GM18498 (cell line): Measurements from ENCODE around the gene SELENOF.

Experiments used
- ATAC-seq: cut with Tn5 transposase; IDR thresholded peaks from one replicate; pipeline ENCODE4 v1.9.1; 2021; ENCODE audit warnings: mild to moderate bottlenecking, moderate library complexity; ENCODE audit not compliant: unreplicated experiment

The SELENOF gene

GRCh38 chr1:86913896-86914600 is at the start of gene SELENOF:
Gene SELENOF (minus strand): TSS chr1:86914126. CDS start chr1:86914111, 15 bp downstream.
- ATAC-seq: peak; percentile 85

- no peak for ATAC-seq
Observed at GRCh38 chr1:86960548-86960947, 46.6 kb upstream of the SELENOF start.

GRCh38 chr1:86957221-86957620 is 43.3 kb upstream of the SELENOF start:
- no peak for ATAC-seq

GRCh38 chr1:86956221-86956620 is 42.3 kb upstream of the SELENOF start:
- no peak for ATAC-seq

DNA sequence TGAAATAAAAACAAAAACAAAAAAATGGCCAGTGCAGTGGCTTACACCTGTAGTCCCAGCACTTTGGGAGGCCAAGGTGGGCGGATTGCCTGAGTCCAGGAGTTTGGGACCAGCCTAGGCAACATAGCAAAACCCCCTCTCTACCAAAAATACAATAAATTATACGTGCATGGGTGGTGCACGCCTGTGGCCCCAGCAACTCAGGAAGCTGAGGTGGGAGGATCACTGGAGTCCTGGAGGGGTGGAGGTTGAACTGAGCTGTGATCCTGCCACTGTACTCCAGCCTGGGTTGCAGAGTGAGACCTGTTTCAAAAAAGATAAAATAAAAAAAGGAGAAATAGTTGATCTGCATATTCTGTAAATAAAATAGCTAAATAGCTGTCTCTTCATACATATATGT is 41.8 kb upstream of the SELENOF start:
- ATAC-seq: no peak

GRCh38 chr1:86953167-86953566 is 39.2 kb upstream of the SELENOF start:
- ATAC-seq: no peak

- ATAC-seq: no peak
Observed at GRCh38 chr1:86951430-86951829, 37.5 kb upstream of the SELENOF start.

DNA sequence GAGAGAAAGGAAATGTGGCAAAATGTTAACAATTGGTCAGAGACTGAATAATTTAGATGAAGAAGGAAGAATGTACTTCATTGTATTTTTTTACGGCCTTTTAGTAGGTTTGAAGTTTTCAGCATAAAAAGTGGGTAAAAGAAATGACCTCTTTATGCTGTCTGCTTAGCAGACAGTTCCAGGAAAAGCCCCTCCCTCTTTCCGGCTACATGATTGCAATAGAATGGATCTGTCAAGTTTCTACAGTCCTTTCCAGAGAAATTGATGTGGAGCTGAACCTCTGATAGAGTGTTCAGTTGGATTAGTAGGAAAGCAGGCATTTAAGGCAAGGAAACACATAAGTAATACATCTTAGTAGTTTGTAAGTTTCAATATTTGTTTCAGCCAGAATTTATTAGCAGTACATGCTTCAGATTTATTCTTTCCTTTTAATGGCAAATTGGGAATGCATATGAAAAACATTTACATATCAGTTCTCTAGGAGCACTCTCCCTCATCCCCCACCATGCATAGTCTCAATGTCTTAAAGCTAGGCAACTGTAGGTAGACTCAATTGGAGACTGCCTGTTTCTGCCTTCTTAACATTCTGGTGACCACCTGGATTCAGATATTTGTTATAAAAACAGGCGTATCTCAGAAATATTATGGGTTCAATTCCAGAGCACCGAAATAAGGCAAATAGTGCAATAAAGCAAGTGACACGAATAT is 36.9 kb upstream of the SELENOF start:
- no peak for ATAC-seq

- no peak for ATAC-seq
Observed at GRCh38 chr1:86948212-86948611, 34.3 kb upstream of the SELENOF start.

GRCh38 chr1:86942743-86943142 is 28.8 kb upstream of the SELENOF start:
- no peak for ATAC-seq

GRCh38 chr1:86942042-86942441 is 28.1 kb upstream of the SELENOF start:
- ATAC-seq: no peak

GRCh38 chr1:86940599-86940998 is 26.7 kb upstream of the SELENOF start:
- no peak for ATAC-seq

DNA sequence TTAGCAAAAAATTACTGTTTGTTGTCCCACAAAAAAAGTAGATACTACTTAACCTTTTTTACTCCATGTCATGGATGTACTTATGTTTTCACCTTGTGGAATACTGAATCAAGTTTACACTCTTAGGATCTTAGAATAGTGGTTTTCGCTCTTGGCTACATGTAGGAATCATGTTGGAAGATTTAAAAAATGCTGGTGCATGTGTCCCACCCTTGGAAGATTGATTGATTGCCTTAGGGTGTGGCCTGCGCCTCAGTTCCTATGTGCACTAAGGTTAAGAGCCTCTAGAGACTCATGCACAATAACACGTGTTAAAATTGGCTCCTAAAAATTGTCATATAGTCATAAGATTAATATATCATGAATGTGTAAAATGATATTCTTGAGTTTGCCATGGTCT is 25.5 kb upstream of the SELENOF start:
- no peak for ATAC-seq

GRCh38 chr1:86938855-86939254 is 24.9 kb upstream of the SELENOF start:
- ATAC-seq: peak; percentile 59

GRCh38 chr1:86938450-86938849 is 24.5 kb upstream of the SELENOF start:
- ATAC-seq: no peak

- ATAC-seq: no peak
Observed at GRCh38 chr1:86933562-86934377, 19.8 kb upstream of the SELENOF start.

DNA sequence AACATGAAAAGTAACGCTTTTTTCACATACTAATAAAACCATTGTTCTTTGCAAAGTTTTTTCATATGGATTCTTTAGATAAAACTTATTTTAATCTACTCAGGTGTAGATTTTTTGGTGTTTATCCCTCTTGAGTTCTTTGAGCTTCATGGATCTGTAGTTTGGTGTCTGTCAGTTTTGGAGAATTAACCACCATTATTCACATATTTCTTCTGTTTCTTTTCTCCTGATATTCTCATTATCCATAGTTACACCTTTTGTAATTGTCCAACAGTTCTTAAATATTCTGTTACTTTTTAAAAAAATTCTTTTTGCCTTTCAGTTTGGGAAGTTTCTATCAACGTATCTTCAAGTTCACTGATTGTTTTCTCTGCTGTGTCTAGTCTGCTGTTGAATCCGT is 19.1 kb upstream of the SELENOF start:
- no peak for ATAC-seq

- ATAC-seq: no peak
Observed at GRCh38 chr1:86928819-86929218, 14.9 kb upstream of the SELENOF start.

- no peak for ATAC-seq
Observed at GRCh38 chr1:86926883-86927282, 13.0 kb upstream of the SELENOF start.

DNA sequence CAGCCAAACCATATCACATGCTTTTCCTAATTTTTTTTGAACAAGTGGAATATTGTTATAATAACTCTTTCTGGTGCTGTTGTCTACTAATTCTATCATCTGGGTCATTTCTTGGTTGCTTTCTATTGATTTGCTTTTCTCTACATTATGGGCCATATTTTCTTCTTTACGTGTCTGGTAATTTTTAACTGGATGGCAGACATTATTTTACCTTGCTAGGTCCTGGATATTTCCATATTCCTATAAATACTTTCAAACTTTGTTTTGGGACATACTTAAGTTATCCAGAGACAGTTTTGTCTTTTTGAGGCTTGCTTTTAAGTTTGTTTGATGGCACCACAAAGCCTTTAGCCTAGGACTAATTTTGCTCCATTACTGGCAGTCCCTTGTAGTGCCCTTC is 11.8 kb upstream of the SELENOF start:
- no peak for ATAC-seq

GRCh38 chr1:86924324-86924960 is 10.5 kb upstream of the SELENOF start:
- no peak for ATAC-seq
